ENCODE data around the gene TCF3. TPM values are rescaled to one million over a fixed set of nuclear protein-coding genes. Genes with fewer than 3 reads are reported as not detected.
"Not testable (repeated sequence)": the region's sequence is repeated elsewhere in the genome, so short reads cannot be mapped to it uniquely, and the experiment has no call there.

Gene TCF3
- total and polyA plus RNA-seq, 12 donors = 8.5 to 96.0 (median 42.0) TPM

GRCh38 chr19:1699386-1699785, 47.0 kb upstream of the TCF3 start:
- no peaks in the 10 kb centered on the region for H3K4me1 ChIP-seq (replicated peaks in 1 of 2)
- TF ChIP-seq CTCF (IDR thresholded peaks at IDR 0.05) (no peak), POLR2A (IDR thresholded peaks at IDR 0.05) (no peak)
- DNase-seq = no peak
- 73 to 85% (median 77%) methylated on average over 5 to 19 of the region's 19 CpGs for WGBS, 4 donors
- H3K27me3 ChIP-seq = peaks cover 31% of the 10 kb centered on the region
- no peaks in the 10 kb centered on the region for H3K36me3 ChIP-seq (replicated peaks in 1 of 2)
- no peak overlapping the region for H3K27ac ChIP-seq
- intact Hi-C loops (cut with DNase I) = no loop called here
- no peak overlapping the region for H3K4me3 ChIP-seq
- H3K9me3 ChIP-seq (replicated peaks in 1 of 3) = peaks cover 0 to 4% (median 0%) of the 10 kb centered on the region in 3 donors

DNA sequence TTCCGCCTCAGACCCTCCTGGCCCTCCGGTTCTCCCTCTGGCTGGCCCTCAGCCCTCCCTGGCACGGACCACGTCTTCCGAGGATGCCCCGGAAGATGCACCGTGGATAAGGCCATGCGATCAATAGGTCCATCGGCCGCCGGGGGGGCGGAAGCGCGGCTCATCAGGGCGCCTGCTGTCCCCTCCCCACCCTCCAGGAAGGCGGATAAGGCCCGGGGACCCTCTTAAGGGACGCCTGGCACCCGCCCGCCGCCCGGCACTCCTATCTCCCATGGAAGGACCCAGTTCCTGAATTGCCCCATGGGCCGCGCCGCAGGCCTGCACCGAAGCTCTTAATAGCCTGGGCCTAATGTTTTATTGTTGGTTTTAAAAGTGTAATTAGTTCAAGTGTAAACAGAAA, 46.2 kb upstream of the TCF3 start:
- Histone ChIP-seq H3K36me3 (replicated peaks in 1 of 2) (no peaks in the 10 kb centered on the region), H3K9me3 (replicated peaks in 1 of 3) (peaks cover 0 to 4% (median 0%) of the 10 kb centered on the region in 3 donors), H3K27ac (no peak overlapping the region), H3K4me1 (replicated peaks in 1 of 2) (no peaks in the 10 kb centered on the region), H3K27me3 (peaks cover 31% of the 10 kb centered on the region), H3K4me3 (no peak overlapping the region)
- TF ChIP-seq CTCF (IDR thresholded peaks at IDR 0.05) (no peak), POLR2A (IDR thresholded peaks at IDR 0.05) (no peak)
- DNase-seq = no peak
- 88 to 94% (median 92%) methylated on average over 8 to 26 of the region's 26 CpGs for WGBS, 4 donors
- intact Hi-C loops (cut with DNase I) = no loop called here

DNA sequence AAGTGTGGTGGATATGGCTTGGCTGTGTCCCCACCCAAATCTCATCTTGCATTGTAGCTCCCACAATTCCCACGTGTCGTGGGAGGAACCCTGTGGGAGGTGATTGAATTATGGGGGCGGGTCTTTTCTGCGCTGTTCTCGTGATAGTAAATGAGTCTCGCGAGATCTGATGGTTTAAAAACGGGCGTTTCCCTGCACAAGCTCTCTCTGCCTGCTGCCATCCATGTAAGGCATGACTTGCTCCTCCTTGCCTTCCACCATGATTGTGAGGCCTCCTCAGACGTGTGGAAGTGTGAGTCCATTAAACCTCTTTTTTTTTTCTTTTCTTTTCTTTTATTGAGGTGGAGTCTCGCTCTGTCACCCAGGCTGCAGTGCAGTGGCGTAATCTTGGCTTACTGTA, 43.1 kb upstream of the TCF3 start:
- H3K27ac ChIP-seq; intact Hi-C loops (cut with DNase I); H3K4me1 ChIP-seq (replicated peaks in 1 of 2); H3K9me3 ChIP-seq (replicated peaks in 1 of 3); DNase-seq; H3K36me3 ChIP-seq (replicated peaks in 1 of 2); H3K4me3 ChIP-seq: not testable (repeated sequence)
- H3K27me3 ChIP-seq = peaks cover 41% of the 10 kb centered on the region
- WGBS, 4 donors = 82 to 87% (median 82%) methylated on average over 12 of the region's 12 CpGs

DNA sequence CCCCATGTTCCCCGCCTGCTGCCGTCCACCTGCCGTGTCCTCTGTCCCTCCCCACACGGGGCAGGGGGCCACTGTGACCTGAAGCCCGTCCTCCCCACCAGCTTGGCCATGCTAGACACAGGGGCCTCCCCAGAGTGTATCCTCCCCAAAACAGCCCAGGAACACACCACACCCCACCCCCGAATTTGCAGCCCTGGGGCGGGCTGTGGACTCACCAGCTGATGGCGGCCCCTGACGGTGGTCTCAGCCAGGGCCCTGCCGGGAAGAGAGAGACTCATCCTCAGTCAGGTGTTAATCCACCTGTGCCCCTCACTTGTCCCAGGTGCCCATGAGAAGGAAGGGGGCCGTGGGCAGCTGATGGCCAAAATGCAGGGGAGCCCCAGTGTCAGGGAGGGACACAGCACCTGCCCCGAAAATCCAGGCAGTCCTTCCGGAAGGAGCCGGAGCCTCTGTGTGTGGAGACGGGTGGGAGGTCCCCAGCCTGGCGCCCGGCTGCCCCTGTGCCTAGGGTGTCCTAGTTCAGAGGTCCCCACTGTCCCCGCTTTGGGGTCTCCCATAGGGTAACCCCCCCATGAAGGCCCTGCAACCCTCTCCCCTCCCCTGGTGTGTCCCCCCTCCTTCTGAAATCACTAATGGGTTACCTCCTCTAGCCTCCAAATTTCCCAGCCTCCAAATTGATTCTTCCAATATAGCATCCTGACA, 39.3 kb upstream of the TCF3 start:
- TF ChIP-seq POLR2A (IDR thresholded peaks at IDR 0.05) (no peak), CTCF (IDR thresholded peaks at IDR 0.05) (no peak)
- H3K9me3 ChIP-seq (replicated peaks in 1 of 3) = peaks cover 0 to 4% (median 0%) of the 10 kb centered on the region in 3 donors
- H3K4me3 ChIP-seq = no peak overlapping the region
- no peaks in the 10 kb centered on the region for H3K36me3 ChIP-seq (replicated peaks in 1 of 2)
- no peaks in the 10 kb centered on the region for H3K4me1 ChIP-seq (replicated peaks in 1 of 2)
- peaks cover 28% of the 10 kb centered on the region for H3K27me3 ChIP-seq
- H3K27ac ChIP-seq = no peak overlapping the region
- WGBS, 4 donors = 27 to 49% (median 44%) methylated on average over 8 to 18 of the region's 18 CpGs
- DNase-seq = no peak
- intact Hi-C loops (cut with DNase I) = no loop called here

All from adrenal gland (tissue), 12 donors.